ENCODE data around the gene NCKAP5. TPM values are rescaled to one million over a fixed set of nuclear protein-coding genes. Genes with fewer than 3 reads are reported as not detected.

The NCKAP5 gene
- total RNA-seq, 6 donors from 2014 or later, result 22.1 to 51.1 (median 41.4) TPM

- H3K27me3 ChIP-seq, result no peaks in the 10 kb centered on the region
- no peak overlapping the region for H3K4me3 ChIP-seq
- H3K27ac ChIP-seq, result no peak overlapping the region
- TF ChIP-seq POLR2A (IDR thresholded peaks at IDR 0.05) (no peak), POLR2AphosphoS5 (IDR thresholded peaks at IDR 0.05) (no peak), CTCF (IDR thresholded peaks at IDR 0.05) (no peak), EP300 (IDR thresholded peaks at IDR 0.05) (no peak)
- H3K4me1 ChIP-seq, result no peaks in the 10 kb centered on the region
- ATAC-seq (ENCODE audit: low FRiP score in 2 of 2) (no peak), DNase-seq (no peak)
- H3K9me3 ChIP-seq, result no peaks in the 10 kb centered on the region
- no peaks in the 10 kb centered on the region for H3K36me3 ChIP-seq
Measured at GRCh38 chr2:133518700-133519344, 49.4 kb downstream of the NCKAP5 start.

DNA sequence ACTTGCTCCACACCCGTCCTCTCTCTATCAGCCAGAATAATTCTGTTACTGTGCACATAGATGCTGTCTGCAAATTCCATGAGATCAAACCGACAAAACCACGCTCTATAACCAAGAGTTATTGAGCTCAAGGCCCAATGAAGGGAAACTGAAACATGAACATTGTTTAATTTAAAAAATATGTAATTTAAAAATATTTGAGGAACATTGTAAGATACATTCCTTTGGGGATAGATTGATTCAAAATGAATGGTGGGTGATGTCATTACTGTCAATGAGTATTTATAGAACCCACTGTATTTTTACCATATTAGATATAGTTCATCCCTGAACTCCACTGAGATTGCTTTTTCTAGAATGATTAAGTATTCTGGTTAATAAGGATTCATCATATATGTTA, 50.4 kb downstream of the NCKAP5 start:
- no peak for ATAC-seq (ENCODE audit: low FRiP score in 2 of 2)
- no peak for DNase-seq
- no peak for TF ChIP-seq POLR2A (IDR thresholded peaks at IDR 0.05)
- 92 to 96% methylated on average over 3 of the region's 3 CpGs for WGBS, 2 donors
- no peaks in the 10 kb centered on the region for H3K36me3 ChIP-seq
- no peak overlapping the region for H3K27ac ChIP-seq
- no peaks in the 10 kb centered on the region for H3K27me3 ChIP-seq
- no peaks in the 10 kb centered on the region for H3K9me3 ChIP-seq
- no peak overlapping the region for H3K4me3 ChIP-seq
- no peaks in the 10 kb centered on the region for H3K4me1 ChIP-seq

DNA sequence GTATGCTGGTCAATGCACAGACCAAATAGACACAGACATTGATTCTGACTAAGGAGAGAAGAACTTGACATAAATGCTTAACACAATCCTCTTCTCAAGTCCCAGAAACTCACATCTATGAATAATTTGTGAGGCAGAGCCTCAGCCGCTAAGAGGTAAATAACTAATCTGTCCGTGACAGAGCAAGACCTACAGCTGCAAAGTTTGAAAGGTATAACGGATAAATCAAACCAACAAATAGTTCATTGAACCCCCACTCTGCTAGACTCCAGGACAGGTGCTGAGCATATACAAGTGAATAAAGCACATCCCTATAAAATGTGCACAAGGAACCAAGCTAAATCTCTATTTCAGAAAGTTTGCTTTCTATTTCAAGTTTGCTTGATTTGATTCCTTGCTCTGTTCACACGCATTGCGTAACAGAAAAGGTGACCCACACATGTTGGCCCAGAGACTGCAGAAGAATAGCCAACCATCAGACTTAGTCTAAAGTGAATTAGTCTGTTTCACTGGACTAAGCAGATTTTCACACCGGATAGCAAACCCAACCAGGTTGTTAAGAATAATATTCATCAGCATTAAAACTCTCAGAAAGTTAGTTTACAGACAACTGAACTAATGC, 51.7 kb downstream of the NCKAP5 start:
- no peaks in the 10 kb centered on the region for H3K36me3 ChIP-seq
- no peaks in the 10 kb centered on the region for H3K27me3 ChIP-seq
- H3K4me1 ChIP-seq, result no peaks in the 10 kb centered on the region
- no peak overlapping the region for H3K4me3 ChIP-seq
- ATAC-seq (ENCODE audit: low FRiP score in 2 of 2), result no peak
- no peak for DNase-seq
- no peak overlapping the region for H3K27ac ChIP-seq
- no peaks in the 10 kb centered on the region for H3K9me3 ChIP-seq
- TF ChIP-seq CTCF (IDR thresholded peaks at IDR 0.05) (no peak), POLR2AphosphoS5 (IDR thresholded peaks at IDR 0.05) (no peak), EP300 (IDR thresholded peaks at IDR 0.05) (no peak), POLR2A (IDR thresholded peaks at IDR 0.05) (no peak)
- WGBS, 2 donors, result 92 to 94% methylated on average over 6 of the region's 6 CpGs

DNA sequence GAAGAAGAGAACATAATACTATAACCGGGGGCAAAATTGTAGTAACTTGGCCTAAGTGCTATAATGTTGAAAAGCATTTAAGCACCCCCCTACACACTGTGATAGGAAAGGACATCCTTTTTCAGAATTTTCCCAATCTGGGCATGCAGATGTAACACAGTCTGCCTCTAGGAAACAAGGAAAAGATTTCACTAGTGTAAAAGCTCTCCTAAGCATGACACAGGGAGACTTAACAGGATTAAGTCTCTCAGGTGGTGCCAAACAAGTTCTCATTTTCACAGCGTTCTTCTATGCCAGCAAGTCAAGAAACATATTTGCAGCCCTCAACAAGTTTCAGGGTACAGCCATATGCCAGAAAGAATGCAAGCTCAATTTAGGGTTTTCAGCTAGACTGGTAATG, 53.0 kb downstream of the NCKAP5 start:
- Histone ChIP-seq H3K4me1 (no peaks in the 10 kb centered on the region), H3K27ac (no peak overlapping the region), H3K4me3 (no peak overlapping the region), H3K9me3 (no peaks in the 10 kb centered on the region), H3K36me3 (no peaks in the 10 kb centered on the region), H3K27me3 (no peaks in the 10 kb centered on the region)
- TF ChIP-seq POLR2AphosphoS5 (IDR thresholded peaks at IDR 0.05) (no peak), EP300 (IDR thresholded peaks at IDR 0.05) (no peak), POLR2A (IDR thresholded peaks at IDR 0.05) (no peak), CTCF (IDR thresholded peaks at IDR 0.05) (no peak)
- ATAC-seq (ENCODE audit: low FRiP score in 2 of 2) (no peak), DNase-seq (no peak)
- 88 to 96% methylated on average over 2 of the region's 2 CpGs for WGBS, 2 donors

- Histone ChIP-seq H3K36me3 (no peaks in the 10 kb centered on the region), H3K4me1 (no peaks in the 10 kb centered on the region), H3K27ac (no peak overlapping the region), H3K27me3 (no peaks in the 10 kb centered on the region), H3K4me3 (no peak overlapping the region), H3K9me3 (no peaks in the 10 kb centered on the region)
- TF ChIP-seq POLR2A (IDR thresholded peaks at IDR 0.05), result no peak
- TF ChIP-seq EP300 (IDR thresholded peaks at IDR 0.05), result no peak
- TF ChIP-seq CTCF (IDR thresholded peaks at IDR 0.05), result no peak
- no peak for TF ChIP-seq POLR2AphosphoS5 (IDR thresholded peaks at IDR 0.05)
- 91 to 93% methylated on average over 8 of the region's 8 CpGs for WGBS, 2 donors
- DNase-seq, result no peak
- no peak for ATAC-seq (ENCODE audit: low FRiP score in 2 of 2)
Measured at GRCh38 chr2:133513893-133514292, 54.4 kb downstream of the NCKAP5 start.

All from upper lobe of left lung (tissue), 6 donors.